HT1080 (cell line): ENCODE measurements around the gene THSD4. TPM values are rescaled to one million over a fixed set of nuclear protein-coding genes. Genes with fewer than 3 reads are reported as not detected.
A peak's percentile ranks its signal among the peaks of the same experiment; 100 is the strongest.

Experiments
- DNase-seq: peaks from one replicate; pipeline ENCODE4 v3.0.0-alpha.2; 2015; ENCODE audit warnings: low read depth
- total RNA-seq: library from RNA; depleted of rRNA; stranded (reverse); fragments of >200 nt; shearing (Covaris generic); gene quantifications from 2 replicates; pipeline ENCODE4 v1.2.3, GENCODE V29; 2014

The THSD4 gene
- total RNA-seq, 1 experiment from 2014 or later, result 11.8 TPM

DNA sequence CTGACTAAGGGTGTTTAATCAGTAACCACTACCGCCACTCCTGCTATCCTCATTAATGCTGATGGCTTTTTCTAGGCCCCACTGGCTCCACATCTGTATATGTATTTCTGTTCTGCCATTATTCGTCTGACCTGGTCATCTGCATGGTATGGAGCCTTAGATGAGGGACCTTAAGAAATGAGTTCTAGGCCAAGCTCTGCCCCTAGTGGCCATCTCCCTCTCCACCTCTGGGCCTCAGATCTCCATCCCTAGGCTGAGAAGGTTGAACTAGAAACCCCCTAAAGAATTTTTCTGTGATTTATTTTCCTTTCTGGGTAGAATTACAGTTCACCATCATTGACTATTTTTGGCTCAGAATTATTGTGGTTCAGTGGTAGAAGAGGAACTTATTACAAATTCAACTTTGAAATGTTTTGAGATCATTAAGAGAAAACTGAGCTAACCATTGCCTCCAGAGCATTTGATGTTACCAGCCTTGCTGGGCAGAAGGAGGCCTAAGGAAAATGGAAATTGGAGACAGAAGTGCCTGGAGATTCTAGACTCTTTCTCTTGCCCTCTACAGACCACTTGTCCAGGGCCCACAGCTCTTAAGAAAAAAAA is 369.9 kb downstream of the THSD4 start:
- no peak for DNase-seq

DNA sequence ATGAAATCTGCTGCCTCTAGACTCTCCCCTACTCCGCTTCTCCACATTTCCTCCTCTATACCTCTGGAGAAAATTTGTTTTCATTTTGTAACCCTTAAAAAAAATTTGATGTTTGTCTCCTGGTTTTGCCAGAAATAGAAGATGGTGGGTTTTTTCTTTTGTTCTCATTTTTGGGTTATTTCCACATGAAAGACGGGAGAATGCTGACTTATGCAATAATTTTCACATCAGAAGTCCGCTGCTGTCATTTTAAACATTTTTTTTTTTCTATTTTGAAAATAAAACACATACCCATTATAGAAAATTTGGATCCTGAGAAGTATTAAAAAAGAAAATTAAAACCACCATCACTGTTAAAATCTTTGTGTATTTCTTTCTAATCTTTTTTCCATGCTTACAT is 374.3 kb downstream of the THSD4 start:
- DNase-seq, result no peak

DNA sequence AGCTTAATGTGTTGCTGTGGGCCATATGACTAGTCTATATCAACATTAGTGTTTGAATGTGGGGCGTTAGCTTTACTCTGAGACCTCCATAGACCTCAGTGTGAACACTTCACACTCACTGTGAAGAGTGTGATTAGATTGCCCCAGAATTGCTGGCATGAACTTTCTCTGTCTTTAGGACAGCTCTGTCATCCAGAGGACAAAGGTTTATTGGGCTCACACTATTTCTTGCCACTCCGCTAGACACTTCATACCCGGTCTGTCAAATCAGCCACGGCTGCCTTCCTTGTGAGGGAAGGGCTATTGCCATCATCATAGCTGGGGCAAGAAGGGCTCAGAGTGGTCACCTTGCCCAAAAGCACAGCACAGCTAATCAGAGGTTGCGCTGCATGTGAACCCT is 378.3 kb downstream of the THSD4 start:
- no peak for DNase-seq

DNA sequence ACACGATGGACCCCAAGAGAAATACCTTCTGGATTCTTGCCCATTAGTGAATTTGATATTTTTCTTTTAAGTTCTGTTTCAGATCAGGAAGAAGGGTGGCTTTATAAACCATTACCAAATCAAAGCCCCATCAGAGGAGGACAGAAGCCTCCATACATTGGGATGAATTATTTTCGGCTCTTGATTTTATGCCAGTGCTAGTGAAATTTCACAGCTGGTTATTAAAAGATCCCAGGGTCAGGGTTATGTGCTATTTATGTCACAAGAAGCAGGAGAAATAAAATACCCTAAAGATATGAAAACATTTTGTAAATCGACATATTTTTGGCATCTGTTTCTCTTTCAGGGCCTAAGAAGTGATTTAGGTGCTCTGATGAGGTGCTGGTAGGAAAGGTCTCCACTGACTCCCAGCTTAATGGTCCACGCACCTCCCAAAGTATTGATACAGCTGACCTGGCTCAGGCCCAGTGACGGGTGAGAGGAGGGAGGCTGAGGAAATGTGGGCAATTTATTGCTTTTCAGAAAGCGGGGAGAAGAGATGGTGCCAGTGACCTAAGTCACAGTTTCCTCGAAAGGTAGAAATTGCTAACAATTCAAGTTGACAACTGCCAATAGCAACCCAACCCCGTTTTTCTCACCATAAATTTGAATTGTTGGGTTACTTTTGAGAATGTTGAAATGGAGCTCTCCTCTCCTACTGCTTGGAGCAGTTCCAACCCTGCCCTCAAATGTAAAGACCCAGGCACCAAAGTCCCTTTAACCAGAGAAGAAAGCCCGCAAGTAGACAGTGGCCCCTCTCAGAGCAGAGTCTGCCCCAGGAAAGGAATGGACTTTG is 379.5 kb downstream of the THSD4 start:
- no peak for DNase-seq

DNA sequence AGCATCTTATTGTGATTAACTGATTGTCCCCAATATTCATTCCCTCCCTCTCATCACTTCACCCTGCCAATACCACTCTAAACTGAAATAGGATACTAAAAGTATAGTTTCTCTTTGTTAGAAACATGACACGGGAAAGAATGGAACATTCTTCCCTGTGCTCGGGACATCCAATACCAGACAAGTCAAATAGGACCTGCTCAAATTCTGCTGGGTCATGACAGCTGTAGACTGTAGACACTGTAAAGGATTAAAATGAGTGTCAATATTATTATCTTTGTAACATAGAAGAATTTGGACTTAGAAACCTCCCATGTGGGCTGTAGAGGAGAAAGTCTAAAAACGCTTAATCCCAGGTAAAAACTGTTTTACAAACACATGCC is 380.1 kb downstream of the THSD4 start:
- no peak for DNase-seq

DNA sequence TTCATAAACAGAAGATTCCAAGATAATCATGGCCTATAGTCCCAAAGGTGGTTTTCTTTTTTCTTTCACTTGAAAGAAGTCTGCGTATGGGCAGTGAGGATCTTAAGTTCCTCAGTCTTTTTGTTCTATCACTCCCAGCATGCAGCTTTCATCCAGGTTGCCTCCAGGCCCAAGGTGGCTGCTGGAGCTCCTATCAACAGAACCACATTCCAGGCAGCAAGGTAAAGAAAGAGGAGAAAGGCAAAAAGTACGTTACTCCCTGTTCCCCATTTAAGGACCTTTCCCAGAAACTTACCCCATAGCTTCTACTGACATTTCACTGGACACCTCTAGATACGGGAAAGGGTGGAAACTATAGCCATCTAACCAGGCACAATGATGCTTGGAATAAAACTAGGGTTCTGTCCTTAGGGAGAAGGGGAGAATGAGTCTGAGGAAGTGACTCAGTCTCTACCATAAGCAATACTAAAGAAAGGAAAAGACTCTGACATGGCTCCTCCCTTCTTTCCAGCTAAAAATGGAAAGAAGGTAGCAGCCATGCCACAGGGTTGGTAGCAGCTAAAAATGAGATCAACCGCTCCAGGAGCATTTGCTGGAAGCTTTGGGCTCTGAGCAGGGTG is 381.2 kb downstream of the THSD4 start:
- DNase-seq, result peak; percentile 75

DNA sequence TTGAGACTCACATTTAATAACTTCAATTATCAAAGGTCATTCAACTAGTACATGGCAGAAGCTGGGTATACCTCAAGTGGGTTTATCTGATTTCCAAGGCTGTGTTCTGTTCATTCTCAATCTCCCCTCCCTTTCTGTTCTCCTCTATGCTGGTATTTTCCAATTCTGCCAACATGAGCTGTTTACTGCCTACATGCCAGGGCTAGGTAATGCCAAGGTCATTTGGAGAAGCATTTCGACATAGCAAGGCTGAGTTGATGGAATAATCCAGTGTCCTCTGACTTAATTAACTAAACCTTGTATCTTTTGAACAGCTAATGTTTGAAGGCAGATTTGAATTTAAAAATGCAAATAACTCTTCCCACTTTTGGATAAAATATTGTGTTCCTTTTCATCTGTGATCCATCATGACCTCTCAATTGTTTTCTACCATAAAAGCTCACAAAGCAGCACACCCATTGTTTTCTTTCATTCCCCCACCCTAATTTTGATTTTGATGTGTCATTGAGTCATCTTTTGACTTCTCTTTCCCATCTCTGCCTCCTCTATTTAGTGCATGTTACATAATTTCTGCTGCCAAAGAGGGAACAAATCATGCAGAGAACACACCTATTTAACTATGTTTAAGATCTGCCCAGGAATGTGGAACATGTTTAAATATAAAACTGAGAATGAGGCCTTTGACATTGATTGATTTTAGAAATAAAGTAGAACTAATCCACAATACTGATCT is 386.2 kb downstream of the THSD4 start:
- no peak for DNase-seq

DNA sequence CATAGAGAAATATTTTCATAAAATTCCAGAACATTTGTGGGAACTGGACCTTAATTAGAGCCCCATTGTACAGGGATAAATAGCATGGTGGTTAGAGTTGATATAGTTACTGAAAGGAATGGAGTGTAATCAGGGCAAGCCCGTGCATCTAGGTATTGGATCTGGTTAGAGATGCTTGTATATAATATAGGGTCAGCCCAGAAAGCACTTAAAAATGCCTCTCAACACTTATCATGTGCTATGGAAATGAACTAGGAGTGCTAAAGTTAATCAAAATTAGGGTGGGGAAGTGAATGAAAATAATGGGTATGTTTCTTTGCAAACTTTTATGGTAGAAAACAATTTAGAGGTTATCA is 386.8 kb downstream of the THSD4 start:
- no peak for DNase-seq

DNA sequence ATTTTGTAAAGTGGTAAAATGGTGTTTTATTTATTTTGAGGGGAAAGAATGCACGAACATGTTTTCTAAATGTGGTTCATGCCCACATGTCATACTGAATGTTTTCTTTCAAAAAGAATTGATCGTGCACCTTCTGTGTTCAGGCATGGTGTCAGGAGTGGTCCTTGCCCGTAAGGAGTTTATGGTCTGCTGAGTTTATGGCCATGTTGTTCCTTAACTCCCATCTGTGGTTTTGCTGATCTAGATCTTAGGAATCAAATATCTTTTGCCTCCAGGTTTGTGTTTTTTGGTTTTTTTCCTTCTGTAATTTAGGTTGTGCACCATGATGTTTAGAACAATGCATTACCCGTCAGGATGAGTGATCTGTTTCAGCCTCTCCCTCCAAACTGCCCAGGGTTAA is 390.7 kb downstream of the THSD4 start:
- no peak for DNase-seq

DNA sequence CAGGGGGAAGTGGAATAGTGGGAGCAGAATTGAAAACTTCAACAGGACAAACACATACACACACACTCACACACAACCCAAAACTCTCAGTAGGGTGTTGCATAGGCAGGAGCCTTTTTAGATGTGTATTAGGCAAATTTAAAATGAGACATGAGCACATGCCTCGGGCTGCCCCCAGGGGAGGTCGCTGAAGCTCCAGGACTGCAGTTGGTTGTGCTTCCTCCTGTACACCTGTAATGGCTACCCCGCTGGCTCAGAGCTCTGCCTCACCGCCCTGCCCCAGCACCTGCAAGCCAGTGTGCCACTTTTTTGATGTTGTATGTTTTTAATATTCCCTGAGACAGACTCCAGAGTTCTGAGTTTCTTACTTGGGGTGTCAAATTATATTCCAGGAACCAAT is 391.7 kb downstream of the THSD4 start:
- DNase-seq, result no peak

DNA sequence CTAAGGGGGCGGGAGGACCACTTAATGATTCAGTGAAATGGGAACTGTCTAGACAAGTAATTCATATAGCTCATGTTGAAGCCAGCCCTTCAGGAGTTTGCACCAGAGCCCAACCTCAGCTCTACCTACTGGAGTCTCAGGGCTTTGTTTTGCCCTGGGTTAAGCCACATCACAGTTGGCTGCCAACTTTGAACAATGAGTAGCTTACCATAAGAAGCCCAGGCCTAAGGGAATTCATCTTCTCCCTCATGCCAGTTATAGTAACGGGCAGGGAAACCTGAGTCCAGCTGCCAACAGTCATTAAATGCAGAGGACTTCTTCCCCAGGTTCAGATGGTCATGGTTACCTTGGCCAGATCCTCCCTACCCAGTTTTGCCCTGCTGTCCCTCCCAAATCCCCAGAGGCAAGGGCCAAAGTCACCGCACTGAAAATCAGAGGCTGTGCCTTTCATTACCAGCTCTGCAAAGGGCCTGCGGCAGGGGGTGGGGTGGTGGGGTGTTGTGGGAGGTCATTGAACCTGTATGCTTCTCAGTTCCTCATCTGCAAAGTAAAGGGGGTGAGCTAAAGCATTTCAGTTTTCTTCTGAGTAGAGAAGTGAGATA is 392.9 kb downstream of the THSD4 start:
- DNase-seq, result no peak

DNA sequence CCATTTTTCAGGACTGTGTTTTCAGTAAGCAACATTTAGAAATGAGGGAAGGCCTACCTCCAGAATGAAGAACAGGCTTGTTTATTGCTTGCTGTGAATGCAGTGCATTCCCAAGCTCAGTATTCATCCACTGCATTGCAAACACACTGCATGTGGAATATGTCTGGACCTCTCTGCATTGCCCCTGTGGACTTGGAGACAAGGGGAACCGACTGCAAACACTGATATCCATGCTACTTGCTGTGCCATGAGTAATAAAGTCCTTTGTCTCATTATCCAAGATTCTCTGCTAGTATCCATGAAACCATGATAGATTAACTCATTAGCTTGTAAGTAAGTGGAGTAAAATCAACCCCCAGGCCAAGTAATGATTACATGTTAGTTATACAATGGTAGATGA is 393.9 kb downstream of the THSD4 start:
- no peak for DNase-seq

DNA sequence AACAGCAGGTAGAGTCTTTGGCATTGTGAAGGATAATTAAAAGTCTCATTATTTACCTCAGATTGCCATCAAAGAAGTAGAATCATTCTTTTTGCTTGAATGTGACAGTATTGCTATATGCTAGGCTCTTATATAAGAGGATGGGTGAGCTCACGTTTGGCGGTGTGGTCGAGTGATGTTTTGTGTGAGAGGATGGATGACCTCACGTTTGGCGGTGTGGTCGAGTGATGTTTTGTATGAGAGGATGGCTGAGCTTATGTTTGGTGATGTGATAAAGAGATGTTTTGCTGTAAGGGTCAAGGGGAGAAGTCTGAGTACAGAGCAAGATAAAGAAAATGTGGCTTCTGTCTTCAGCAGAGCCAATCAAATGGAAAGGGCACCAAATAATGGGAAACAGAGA is 395.5 kb downstream of the THSD4 start:
- no peak for DNase-seq

DNA sequence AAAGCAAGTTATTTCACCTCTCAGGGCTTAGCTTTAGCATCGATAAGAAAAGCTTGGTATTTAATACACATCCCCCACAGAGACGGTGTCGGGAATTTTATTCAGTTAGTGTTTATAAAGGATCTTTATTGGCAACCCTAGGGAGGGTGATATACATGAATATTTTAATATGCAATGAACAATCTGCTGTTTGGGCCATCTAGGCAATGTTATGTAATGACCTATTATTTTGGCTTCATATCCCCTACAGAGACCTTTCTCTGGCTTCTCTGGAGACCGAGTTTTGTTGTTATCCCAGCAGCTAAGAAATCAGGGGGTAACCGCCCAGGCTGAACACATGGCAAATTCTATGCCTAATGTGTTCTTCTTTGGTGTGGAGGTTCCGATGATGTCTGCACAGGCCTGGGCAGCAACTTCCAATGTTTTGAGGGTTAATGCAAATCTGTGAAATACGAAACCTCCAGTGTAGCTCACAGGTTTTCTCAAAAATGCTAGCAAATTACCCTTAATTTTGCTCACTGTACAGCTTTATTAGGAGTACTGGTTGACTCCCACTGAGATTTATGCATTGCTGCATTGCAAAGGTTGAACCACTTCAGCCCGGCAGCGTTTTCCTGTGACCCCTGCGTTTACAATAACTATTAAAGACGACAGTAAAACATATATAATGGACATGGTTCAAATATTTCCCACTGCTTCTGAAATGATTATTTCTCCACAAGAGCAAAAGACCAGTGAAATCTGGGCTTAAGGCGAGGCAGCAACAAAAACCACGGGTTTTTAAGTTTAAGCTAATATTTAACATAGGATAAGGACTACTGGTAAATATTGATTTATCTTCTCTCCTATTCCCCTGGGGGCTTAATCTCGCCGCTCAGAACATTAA is 396.8 kb downstream of the THSD4 start:
- DNase-seq, result no peak

DNA sequence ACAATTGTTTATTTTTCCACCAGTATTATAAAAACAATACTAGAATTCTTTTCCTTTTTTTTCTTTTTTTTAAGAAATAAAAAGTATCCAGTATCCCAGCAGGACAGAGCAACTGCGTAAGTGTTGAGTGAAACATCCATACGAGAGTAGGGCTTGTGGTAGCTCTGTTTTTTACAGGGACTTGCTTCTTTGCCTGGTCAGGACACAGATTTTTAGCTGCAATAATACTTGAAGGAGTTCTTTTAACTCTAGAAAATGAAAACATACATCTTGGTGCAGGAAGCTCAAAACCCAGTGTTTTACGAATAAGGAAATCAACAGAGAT is 397.4 kb downstream of the THSD4 start:
- DNase-seq, result no peak

DNA sequence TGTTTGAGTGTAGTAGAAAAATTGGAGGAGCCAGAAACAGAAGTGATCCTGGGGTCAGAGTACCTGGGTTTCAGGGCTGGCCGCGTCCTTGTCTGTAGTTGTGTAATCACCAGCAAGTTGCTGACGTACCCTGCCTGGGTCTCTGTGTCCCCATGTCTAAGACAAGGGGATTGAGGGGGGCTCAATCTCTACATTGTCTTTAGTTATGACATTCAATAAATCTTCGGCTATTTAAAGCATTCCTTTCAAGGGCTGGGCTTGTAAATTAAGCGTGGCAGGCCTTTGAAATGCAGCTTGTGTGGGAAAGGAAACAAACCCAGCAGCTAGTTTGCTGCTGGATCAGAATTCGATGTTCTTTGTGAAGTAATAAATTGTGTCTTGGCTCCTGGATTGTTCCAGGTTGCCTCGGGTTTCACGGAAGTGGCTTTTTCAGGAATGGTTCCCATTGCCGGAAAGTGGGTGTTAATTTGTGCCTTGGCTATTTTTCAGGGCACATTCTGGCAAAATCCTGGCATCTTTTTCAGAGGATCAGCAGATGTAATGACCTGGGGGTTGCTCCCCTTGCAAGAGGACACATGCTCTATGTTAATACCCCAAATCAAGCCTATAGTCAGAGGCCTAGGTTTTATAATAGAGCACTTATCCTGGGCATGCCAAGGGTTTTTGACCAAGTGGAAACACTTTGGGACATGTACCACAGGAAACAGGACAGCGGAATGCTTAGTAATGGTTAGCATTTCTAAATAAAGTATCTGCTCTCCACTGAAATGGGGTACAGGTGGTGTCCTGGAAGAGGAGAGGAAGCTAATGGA is 400.3 kb downstream of the THSD4 start:
- no peak for DNase-seq

DNA sequence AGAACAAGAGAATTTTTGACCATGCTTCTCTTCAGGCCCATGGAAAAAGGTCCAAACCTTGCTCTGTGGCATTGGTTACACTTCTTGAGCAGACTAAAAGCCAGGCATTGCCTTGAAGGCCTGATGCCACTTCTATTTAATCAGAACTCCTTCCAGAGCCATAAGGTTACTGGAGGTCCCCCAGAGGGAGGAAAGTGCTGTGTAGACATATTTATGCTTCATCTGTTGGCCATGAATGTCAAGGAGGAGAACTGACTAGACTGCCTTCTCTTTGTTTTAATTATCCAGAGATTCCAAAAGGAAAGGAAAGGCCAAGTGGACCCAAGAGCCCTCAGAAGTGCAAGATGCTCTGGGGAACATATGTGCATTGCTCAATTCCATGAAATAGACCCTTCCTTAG is 402.5 kb downstream of the THSD4 start:
- no peak for DNase-seq

DNA sequence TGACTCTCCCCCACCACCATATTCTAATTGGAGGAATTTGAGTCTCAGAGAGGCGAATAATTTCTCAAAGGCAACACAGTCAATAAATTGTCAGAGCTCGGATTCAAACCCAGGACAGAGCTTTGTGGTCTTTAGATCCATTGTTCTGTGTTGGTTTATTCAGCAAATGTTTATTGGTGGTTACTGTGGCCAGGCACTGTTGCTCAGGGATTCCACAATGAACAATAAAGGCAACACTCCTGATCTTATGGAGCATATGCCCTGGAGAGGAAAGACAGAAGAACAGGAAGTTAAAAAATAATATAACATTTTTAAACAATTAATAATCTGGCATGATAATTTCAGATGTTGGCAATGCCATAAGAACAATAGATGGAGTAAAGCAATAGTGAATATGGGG is 403.4 kb downstream of the THSD4 start:
- DNase-seq, result no peak

DNA sequence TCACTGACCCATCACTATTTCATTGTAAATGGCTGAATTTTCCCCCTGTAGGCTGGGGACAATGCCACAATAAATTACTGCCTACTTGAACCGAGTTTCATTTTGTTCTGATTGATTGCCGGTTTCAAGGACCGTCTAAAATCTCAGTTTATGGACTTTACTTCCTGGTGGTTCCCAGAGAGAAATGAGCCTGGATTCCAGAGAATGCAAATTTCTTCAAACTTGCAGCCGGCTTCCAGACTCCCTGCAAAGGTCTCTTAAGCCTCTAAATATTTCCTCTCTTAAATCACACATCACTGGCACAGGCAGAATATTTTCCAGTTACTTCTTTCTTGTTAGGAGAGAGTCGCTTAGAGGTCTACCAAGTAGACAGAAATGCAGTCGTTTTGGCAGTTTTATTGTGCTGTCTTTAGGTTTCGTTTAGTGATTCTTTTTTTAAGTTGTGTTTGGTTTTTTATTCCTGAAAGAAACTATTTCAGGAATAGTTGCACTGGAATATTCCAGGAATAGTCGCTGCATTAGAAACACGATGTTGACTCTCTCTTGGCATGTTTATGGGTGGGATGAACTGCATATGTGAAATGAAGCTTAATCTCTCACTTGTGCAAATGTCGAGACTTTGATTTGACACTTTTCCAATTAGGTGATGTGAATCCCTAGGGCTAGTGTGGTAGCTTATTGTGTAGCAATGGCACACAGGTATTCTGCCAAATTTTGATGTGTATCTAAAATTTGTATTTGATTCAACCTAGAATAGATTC is 411.0 kb downstream of the THSD4 start:
- DNase-seq, result no peak
